Smooth muscle cell (in vitro differentiated cells): Measurements from ENCODE around the gene NUDT11. TPM values are rescaled to one million over a fixed set of nuclear protein-coding genes. Genes with fewer than 3 reads are reported as not detected.
A peak's percentile ranks its signal among the peaks of the same experiment; 100 is the strongest.

Experiments used
- DNase-seq: peaks from one replicate; lab custom pipeline; 2025; ENCODE audit not compliant: unreplicated experiment; lab: John Stamatoyannopoulos, UW
- H2AFZ ChIP-seq: fragments of 200-600 bp; sonication (generic); 2 replicates; pipeline ENCODE4 v1.6.0; 2016; ENCODE audit warnings: antibody characterized with exemption, low read depth, mild to moderate bottlenecking
- H3F3A ChIP-seq: fragments of 200-600 bp; sonication (generic); 2 replicates; pipeline ENCODE4 v1.6.0; 2017; ENCODE audit warnings: antibody characterized with exemption, low read depth
- H3K27ac ChIP-seq: fragments of 200-600 bp; sonication (generic); 2 replicates; pipeline ENCODE4 v1.5.1; 2016; ENCODE audit warnings: low read depth, mild to moderate bottlenecking
- H3K27me3 ChIP-seq: fragments of 200-600 bp; sonication (generic); 2 replicates; pipeline ENCODE4 v1.6.1; 2016; ENCODE audit warnings: low read depth, mild to moderate bottlenecking
- H3K36me3 ChIP-seq: fragments of 200-600 bp; sonication (generic); 2 replicates; pipeline ENCODE4 v1.5.1; 2016; ENCODE audit warnings: low read depth
- H3K4me1 ChIP-seq: fragments of 200-600 bp; sonication (generic); 2 replicates; pipeline ENCODE4 v1.5.1; 2016; ENCODE audit warnings: low read depth
- H3K4me2 ChIP-seq: fragments of 200-600 bp; sonication (generic); 2 replicates; pipeline ENCODE4 v1.6.0; 2016; ENCODE audit warnings: mild to moderate bottlenecking
- H3K4me3 ChIP-seq: fragments of 200-600 bp; sonication (generic); 2 replicates; pipeline ENCODE4 v1.5.1; 2016; ENCODE audit warnings: mild to moderate bottlenecking
- H3K79me2 ChIP-seq: fragments of 200-600 bp; sonication (generic); 2 replicates; pipeline ENCODE4 v1.6.0; 2016; ENCODE audit warnings: low read depth, mild to moderate bottlenecking
- H3K9ac ChIP-seq: fragments of 200-600 bp; sonication (generic); 2 replicates; pipeline ENCODE4 v1.6.0; 2016; ENCODE audit warnings: low read depth
- H3K9me3 ChIP-seq: fragments of 200-600 bp; sonication (generic); replicated peaks from 2 replicates; pipeline ENCODE4 v1.5.1; 2016; ENCODE audit warnings: low read depth
- H4K20me1 ChIP-seq: fragments of 200-600 bp; sonication (generic); 2 replicates; pipeline ENCODE4 v1.6.0; 2016; ENCODE audit warnings: low read depth
- CTCF ChIP-seq: fragments of 200-600 bp; sonication (generic); IDR thresholded peaks from 2 replicates; pipeline ENCODE4 v1.5.1; 2017; ENCODE audit warnings: borderline replicate concordance, mild to moderate bottlenecking, antibody characterized with exemption; ENCODE audit not compliant: insufficient read depth, poor library complexity, severe bottlenecking
- WGBS: methylation state at CpG from one replicate; pipeline ENCODE4 v1.1.7; 2016; ENCODE audit warnings: low lambda C conversion rate; 5-methylcytosine and 5-hydroxymethylcytosine counted together
- polyA plus RNA-seq: library from polyadenylated mRNA; unstranded; fragments of >200 nt; fragmentation: Nextera tagmentation; extraction: Ambion mirVana; gene quantifications from 2 replicates; pipeline ENCODE4 v1.2.1, GENCODE V29; 2016
- total RNA-seq: library from RNA; depleted of rRNA; stranded (reverse); fragments of >200 nt; gene quantifications from 2 replicates; pipeline ENCODE4 v1.2.3, GENCODE V29; 2014

The NUDT11 gene
- total and polyA plus RNA-seq, 2 experiments from 2014 or later = 7.6 to 8.2 TPM

GRCh38 chrX:51476930-51477329 lies 19.5 kb downstream of the NUDT11 start:
- H3K9me3 ChIP-seq = peaks cover 6% of the 10 kb centered on the region
- no peaks in the 10 kb centered on the region for H3K27me3 ChIP-seq
- no peak overlapping the region for H2AFZ ChIP-seq
- no peaks in the 10 kb centered on the region for H3K4me1 ChIP-seq
- H3K4me2 ChIP-seq = no peak overlapping the region
- H3K9ac ChIP-seq = no peak overlapping the region
- 48% methylated on average over 1 of the region's 1 CpG for WGBS
- H4K20me1 ChIP-seq = no peaks in the 10 kb centered on the region
- TF ChIP-seq CTCF = no peak
- H3F3A ChIP-seq = no peaks in the 10 kb centered on the region
- H3K4me3 ChIP-seq = no peak overlapping the region
- H3K36me3 ChIP-seq = no peaks in the 10 kb centered on the region
- no peak overlapping the region for H3K27ac ChIP-seq
- no peak for DNase-seq
- H3K79me2 ChIP-seq = no peaks in the 10 kb centered on the region

- Histone ChIP-seq H3K9ac (no peak overlapping the region), H3K4me1 (no peaks in the 10 kb centered on the region), H2AFZ (no peak overlapping the region), H4K20me1 (no peaks in the 10 kb centered on the region), H3K36me3 (no peaks in the 10 kb centered on the region), H3F3A (no peaks in the 10 kb centered on the region), H3K9me3 (no peaks in the 10 kb centered on the region), H3K4me2 (no peak overlapping the region), H3K4me3 (no peak overlapping the region), H3K79me2 (no peaks in the 10 kb centered on the region), H3K27me3 (no peaks in the 10 kb centered on the region), H3K27ac (no peak overlapping the region)
- no peak for TF ChIP-seq CTCF
- DNase-seq = no peak
- 82% methylated on average over 4 of the region's 4 CpGs for WGBS
These were observed 33.1 kb downstream of the NUDT11 start for GRCh38 chrX:51463322-51463721.

- H4K20me1 ChIP-seq = no peaks in the 10 kb centered on the region
- H3F3A ChIP-seq = no peaks in the 10 kb centered on the region
- no peak overlapping the region for H2AFZ ChIP-seq
- DNase-seq = no peak
- H3K27ac ChIP-seq = no peak overlapping the region
- H3K4me1 ChIP-seq = no peaks in the 10 kb centered on the region
- peak; percentile 92 for TF ChIP-seq CTCF
- WGBS = 44% methylated on average over 15 of the region's 15 CpGs
- H3K4me3 ChIP-seq = no peak overlapping the region
- H3K9me3 ChIP-seq = no peaks in the 10 kb centered on the region
- no peak overlapping the region for H3K9ac ChIP-seq
- H3K27me3 ChIP-seq = no peaks in the 10 kb centered on the region
- H3K79me2 ChIP-seq = no peaks in the 10 kb centered on the region
- H3K4me2 ChIP-seq = no peak overlapping the region
- H3K36me3 ChIP-seq = no peaks in the 10 kb centered on the region
These were observed 35.0 kb downstream of the NUDT11 start for GRCh38 chrX:51461053-51462044.
